Spleen (tissue), 13 donors: Measurements from ENCODE around the gene MEI1. TPM values are rescaled to one million over a fixed set of nuclear protein-coding genes. Genes with fewer than 3 reads are reported as not detected.
A peak's percentile ranks its signal among the peaks of the same experiment; 100 is the strongest.

Experiments used
- DNase-seq: peaks from one replicate; pipeline ENCODE4 v3.0.0-alpha.2; 2020
- H3K27ac ChIP-seq, 8 donors: fragments of 200-600 bp; sonication (generic) in 7 of 8; 1 replicate in 4 of 8; 2 replicates in 4 of 8; pipeline versions ENCODE4 v1.5.0 to v1.8.0; 2016 to 2021; ENCODE audit warnings: inconsistent platforms in 4 of 8, mild to moderate bottlenecking in 4 of 8, moderate library complexity in 1 of 8
- H3K27me3 ChIP-seq, 7 donors: fragments of 200-600 bp; sonication (generic) in 6 of 7; replicated peaks in 1 of 7; 1 replicate in 4 of 7; 2 replicates in 3 of 7; pipeline versions ENCODE4 v1.5.0 to v1.8.0; 2016 to 2021; ENCODE audit warnings: inconsistent platforms in 3 of 7, mild to moderate bottlenecking in 1 of 7
- H3K36me3 ChIP-seq, 6 donors: fragments of 200-600 bp; sonication (generic) in 5 of 6; 1 replicate in 4 of 6; 2 replicates in 2 of 6; pipeline versions ENCODE4 v1.5.0 to v1.8.0; 2016 to 2021; ENCODE audit warnings: inconsistent platforms in 2 of 6
- H3K4me1 ChIP-seq, 6 donors: fragments of 200-600 bp; sonication (generic) in 5 of 6; 1 replicate in 3 of 6; 2 replicates in 3 of 6; pipeline versions ENCODE4 v1.5.0 to v1.8.0; 2016 to 2021; ENCODE audit warnings: inconsistent platforms in 3 of 6
- H3K4me3 ChIP-seq, 8 donors: fragments of 200-600 bp; sonication (generic) in 7 of 8; 1 replicate in 4 of 8; 2 replicates in 4 of 8; pipeline versions ENCODE4 v1.5.0 to v1.8.0; 2016 to 2021; ENCODE audit warnings: inconsistent platforms in 4 of 8, mild to moderate bottlenecking in 4 of 8, moderate library complexity in 2 of 8
- H3K9me3 ChIP-seq, 8 donors: fragments of 200-600 bp; sonication (generic) in 7 of 8; 1 replicate in 4 of 8; 2 replicates in 4 of 8; pipeline versions ENCODE4 v1.5.0 to v1.8.0; 2016 to 2021; ENCODE audit warnings: inconsistent platforms in 4 of 8
- POLR2A ChIP-seq, 3 donors: fragments of 450-650 bp; IDR thresholded peaks; one replicate each; pipeline ENCODE4 v1.5.1; 2017; ENCODE audit warnings: antibody characterized with exemption in 3 of 3, mild to moderate bottlenecking in 1 of 3
- POLR2AphosphoS5 ChIP-seq, 3 donors: sonication (generic); formaldehyde crosslinking; IDR thresholded peaks; one replicate each; pipeline ENCODE4 v1.5.1; 2017; ENCODE audit warnings: antibody characterized with exemption in 3 of 3
- WGBS, 5 donors: extraction: QIAGEN DNeasy Blood & Tissue Kit in 3 of 5; methylation state at CpG; one replicate each; pipeline versions ENCODE4 v1.1.5 to v1.1.7; 2013 to 2018; 5-methylcytosine and 5-hydroxymethylcytosine counted together
- intact Hi-C: fragments of 100-400 bp; cut with DNase I; formaldehyde crosslinking; loops from one replicate; pipeline ENCODE4 v1.15.0; 2023; ENCODE audit warnings: low total_unique reads
- long read RNA-seq, 2 donors: transcript quantifications; one replicate each; lab custom pipeline, GENCODE V29; 2026
- polyA plus RNA-seq, 3 donors: library from polyadenylated mRNA; stranded (reverse); fragments of 200-250 nt; gene quantifications; one replicate each; pipeline ENCODE4 v1.2.1, GENCODE V29; 2013
- total RNA-seq, 7 donors: library from RNA; depleted of rRNA in 3 of 7; stranded (reverse); fragments of >200 nt in 3 of 7; fragmentation: NEBNext Ultra II Directional in 4 of 7; extraction: Animal tissue kit (Norgen Biotek cat#: 25700) in 4 of 7; gene quantifications; one replicate each; pipeline versions ENCODE4 v1.1.0 to v1.2.1, GENCODE V29; 2016 to 2021
- TF ChIP-seq, protein P1 (sequence below), 11 experiments: fragments of 200-600 bp in 7 of 11; fragments of 450-650 bp in 4 of 11; sonication (generic) in 4 of 11; IDR thresholded peaks in 8 of 11; conservative IDR thresholded peaks in 3 of 11; 1 replicate in 7 of 11; 2 replicates in 4 of 11; pipeline versions ENCODE4 v1.4.0 to v1.8.0; 2016 to 2021; ENCODE audit warnings: antibody characterized with exemption in 11 of 11, inconsistent platforms in 4 of 11, mild to moderate bottlenecking in 1 of 11
- donor health status: healthy with polysubstance abuse.
- donor health status: DM: no; HTN: no; CAD: no; lungs with moderate emphysema.
- donor health status: DM: no; HTN: no; CAD: no.
- donor health status: Bipolar disorder and iron deficiency.
- donor health status: healthy.
- donor health status: DM: no; HTN: no; CAD: no.
- donor health status: DM: yes; HTN: yes; CAD: no.

Gene MEI1, protein sequence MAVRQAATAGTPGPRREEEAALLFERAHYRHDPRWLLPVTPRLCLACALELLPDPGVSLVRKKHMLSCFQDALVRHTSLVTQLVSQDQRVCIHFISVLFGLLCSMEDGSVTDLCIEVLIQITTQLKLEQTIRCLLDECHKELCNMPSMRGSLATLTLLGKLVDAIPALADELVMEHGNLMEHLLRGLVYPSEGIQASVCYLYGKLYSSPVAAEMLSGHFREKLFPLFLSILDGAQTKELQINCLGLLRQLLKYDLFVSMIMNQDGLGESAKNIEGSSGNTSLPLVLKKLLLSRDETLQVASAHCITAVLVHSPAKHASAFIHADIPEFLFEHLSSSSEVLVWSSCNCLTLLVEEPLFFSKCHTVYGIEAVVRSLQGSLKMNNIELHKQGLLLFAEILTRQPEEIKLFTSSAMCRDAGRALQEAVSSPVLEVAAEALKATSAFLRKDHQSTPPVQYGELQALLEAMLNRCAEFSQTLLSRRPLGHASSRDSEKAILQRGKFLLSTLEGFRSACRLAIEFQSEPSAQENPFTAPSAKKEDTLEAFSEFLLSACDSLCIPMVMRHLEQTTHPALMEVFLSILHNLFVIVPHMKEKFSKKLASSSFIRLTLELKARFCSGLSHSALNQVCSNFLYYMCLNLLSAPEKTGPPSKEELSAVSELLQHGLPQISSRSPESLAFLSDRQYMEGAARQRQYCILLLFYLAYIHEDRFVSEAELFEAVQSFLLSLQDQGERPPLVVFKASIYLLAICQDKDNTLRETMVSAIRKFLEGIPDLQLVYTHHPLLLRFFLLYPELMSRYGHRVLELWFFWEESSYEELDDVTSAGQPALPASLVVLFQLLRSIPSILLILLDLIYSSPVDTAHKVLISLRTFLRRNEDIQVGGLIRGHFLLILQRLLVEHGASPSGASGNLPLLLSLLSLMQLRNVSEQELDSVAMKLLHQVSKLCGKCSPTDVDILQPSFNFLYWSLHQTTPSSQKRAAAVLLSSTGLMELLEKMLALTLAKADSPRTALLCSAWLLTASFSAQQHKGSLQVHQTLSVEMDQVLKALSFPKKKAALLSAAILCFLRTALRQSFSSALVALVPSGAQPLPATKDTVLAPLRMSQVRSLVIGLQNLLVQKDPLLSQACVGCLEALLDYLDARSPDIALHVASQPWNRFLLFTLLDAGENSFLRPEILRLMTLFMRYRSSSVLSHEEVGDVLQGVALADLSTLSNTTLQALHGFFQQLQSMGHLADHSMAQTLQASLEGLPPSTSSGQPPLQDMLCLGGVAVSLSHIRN
- total RNA-seq (10 to 100 TPM; 17.7 to 56.5 (median 26.9) TPM), polyA plus RNA-seq (10 to 100 TPM; 19.9 to 22.6 (median 21.5) TPM)
- long read RNA-seq, donor 1, partial matches to known transcripts: 0 of 1 reads
- long read RNA-seq, donor 1, other reads (novel, unspliced or antisense): 0 of 1 reads
- long read RNA-seq, donor 2, partial matches to known transcripts: 44 of 145 reads
- long read RNA-seq, donor 2, other reads (novel, unspliced or antisense): 100 of 145 reads

DNA sequence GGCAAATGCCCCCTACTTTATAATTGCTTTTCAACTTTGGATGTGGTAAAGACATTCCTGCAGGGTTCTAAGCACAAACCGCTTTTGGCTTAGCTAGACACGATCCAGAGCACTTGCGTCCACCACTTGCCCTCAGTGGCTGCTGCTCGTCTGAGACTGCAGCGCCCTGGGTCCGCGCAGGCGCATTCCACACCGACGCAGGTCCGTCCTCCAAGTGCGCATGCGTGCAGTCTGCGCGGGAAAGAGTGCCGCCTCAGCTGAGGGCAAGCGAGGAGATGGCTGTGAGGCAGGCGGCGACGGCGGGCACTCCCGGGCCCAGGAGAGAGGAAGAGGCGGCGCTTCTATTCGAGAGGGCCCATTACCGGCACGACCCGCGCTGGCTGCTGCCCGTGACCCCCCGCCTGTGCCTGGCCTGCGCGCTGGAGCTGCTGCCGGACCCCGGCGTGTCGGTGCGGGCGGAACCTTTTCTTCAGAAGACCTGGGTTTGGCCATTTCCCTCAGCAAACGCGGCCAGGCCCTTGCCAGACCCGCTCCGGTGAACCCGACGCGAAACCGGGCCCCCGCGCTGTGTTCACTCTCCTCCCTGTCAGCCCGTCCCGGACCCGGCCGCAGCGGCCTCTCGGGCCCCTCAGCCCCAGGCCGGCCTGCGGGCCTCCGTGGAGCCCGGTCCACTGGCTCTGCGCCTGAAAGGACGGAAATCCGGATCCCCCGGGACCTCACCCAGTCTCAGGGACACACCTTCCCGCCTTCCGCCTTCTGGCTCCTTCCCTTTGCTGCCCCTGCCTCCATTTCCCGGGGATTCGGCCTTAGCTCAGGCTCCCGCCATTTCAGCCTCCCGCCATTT lies at the start of gene MEI1:
Gene MEI1 (plus strand): TSS at position 240 of the 844 bp plus-strand sequence. CDS start 36 bp downstream, at position 276.
- TF ChIP-seq POLR2AphosphoS5 (IDR thresholded peaks at IDR 0.05) (peak; percentile 73 to 80 (median 75)), POLR2A (IDR thresholded peaks at IDR 0.05) (no peak)
- TF ChIP-seq, protein P1, sequence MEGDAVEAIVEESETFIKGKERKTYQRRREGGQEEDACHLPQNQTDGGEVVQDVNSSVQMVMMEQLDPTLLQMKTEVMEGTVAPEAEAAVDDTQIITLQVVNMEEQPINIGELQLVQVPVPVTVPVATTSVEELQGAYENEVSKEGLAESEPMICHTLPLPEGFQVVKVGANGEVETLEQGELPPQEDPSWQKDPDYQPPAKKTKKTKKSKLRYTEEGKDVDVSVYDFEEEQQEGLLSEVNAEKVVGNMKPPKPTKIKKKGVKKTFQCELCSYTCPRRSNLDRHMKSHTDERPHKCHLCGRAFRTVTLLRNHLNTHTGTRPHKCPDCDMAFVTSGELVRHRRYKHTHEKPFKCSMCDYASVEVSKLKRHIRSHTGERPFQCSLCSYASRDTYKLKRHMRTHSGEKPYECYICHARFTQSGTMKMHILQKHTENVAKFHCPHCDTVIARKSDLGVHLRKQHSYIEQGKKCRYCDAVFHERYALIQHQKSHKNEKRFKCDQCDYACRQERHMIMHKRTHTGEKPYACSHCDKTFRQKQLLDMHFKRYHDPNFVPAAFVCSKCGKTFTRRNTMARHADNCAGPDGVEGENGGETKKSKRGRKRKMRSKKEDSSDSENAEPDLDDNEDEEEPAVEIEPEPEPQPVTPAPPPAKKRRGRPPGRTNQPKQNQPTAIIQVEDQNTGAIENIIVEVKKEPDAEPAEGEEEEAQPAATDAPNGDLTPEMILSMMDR (IDR thresholded peaks at IDR 0.05 in 8 of 11, conservative IDR thresholded peaks at IDR 0.05 in 3 of 11): no peak
- Histone ChIP-seq H3K4me3 (peak within 1 kb of the TSS in 2 of 8 donors; percentile 0 to 50), H3K27me3 (no peaks in the 10 kb centered on the region), H3K9me3 (no peaks in the 10 kb centered on the region), H3K27ac (no peak within 1 kb of the TSS), H3K36me3 (peaks cover 0 to 4% (median 0%) of the 10 kb centered on the region in 6 donors), H3K4me1 (peaks cover 15 to 28% (median 22%) of the 10 kb centered on the region in 6 donors)
- intact Hi-C loops: loop anchor here (2.0 to 5.0 kb wide), 2 partner anchors 157 to 243 kb away; no protein-coding TSS in a partner anchor
- peak; percentile 96 for DNase-seq
- 49 to 66% (median 51%) methylated on average over 46 to 69 of the region's 69 CpGs for WGBS, 5 donors

- intact Hi-C loops: no loop called here
- H3K4me3 ChIP-seq: no peak overlapping the region
- peaks cover 15 to 100% (median 94%) of the 10 kb centered on the region in 6 donors for H3K36me3 ChIP-seq
- no peaks in the 10 kb centered on the region for H3K9me3 ChIP-seq
- no peak overlapping the region for H3K27ac ChIP-seq
- no peak for DNase-seq
- peaks cover 0 to 9% (median 0%) of the 10 kb centered on the region in 6 donors for H3K4me1 ChIP-seq
- TF ChIP-seq, protein P1 (IDR thresholded peaks at IDR 0.05 in 8 of 11, conservative IDR thresholded peaks at IDR 0.05 in 3 of 11): no peak
- TF ChIP-seq POLR2AphosphoS5 (IDR thresholded peaks at IDR 0.05) (no peak), POLR2A (IDR thresholded peaks at IDR 0.05) (no peak)
- no peaks in the 10 kb centered on the region for H3K27me3 ChIP-seq
- WGBS, 5 donors: 80 to 100% (median 95%) methylated on average over 1 of the region's 1 CpG
Observed at GRCh38 chr22:41650229-41650628, 49.1 kb upstream of the MEI1 start.

GRCh38 chr22:41650821-41651220 lies 48.5 kb upstream of the MEI1 start:
- no peak for DNase-seq
- Histone ChIP-seq H3K4me3 (no peak overlapping the region), H3K4me1 (peaks cover 0 to 9% (median 0%) of the 10 kb centered on the region in 6 donors), H3K27ac (no peak overlapping the region), H3K9me3 (no peaks in the 10 kb centered on the region), H3K27me3 (no peaks in the 10 kb centered on the region), H3K36me3 (peaks cover 19 to 100% (median 95%) of the 10 kb centered on the region in 6 donors)
- 95 to 99% (median 97%) methylated on average over 11 of the region's 11 CpGs for WGBS, 5 donors
- intact Hi-C loops: no loop called here
- TF ChIP-seq POLR2A (IDR thresholded peaks at IDR 0.05) (no peak), POLR2AphosphoS5 (IDR thresholded peaks at IDR 0.05) (no peak)
- TF ChIP-seq, protein P1 (IDR thresholded peaks at IDR 0.05 in 8 of 11, conservative IDR thresholded peaks at IDR 0.05 in 3 of 11): no peak
